HG02642 (cell line): ENCODE results near the gene CCDC50.

Experiments
- ATAC-seq: cut with Tn5 transposase; IDR thresholded peaks from one replicate; pipeline ENCODE4 v1.9.1; 2021; ENCODE audit warnings: mild to moderate bottlenecking; ENCODE audit not compliant: unreplicated experiment, poor library complexity

The CCDC50 gene, protein sequence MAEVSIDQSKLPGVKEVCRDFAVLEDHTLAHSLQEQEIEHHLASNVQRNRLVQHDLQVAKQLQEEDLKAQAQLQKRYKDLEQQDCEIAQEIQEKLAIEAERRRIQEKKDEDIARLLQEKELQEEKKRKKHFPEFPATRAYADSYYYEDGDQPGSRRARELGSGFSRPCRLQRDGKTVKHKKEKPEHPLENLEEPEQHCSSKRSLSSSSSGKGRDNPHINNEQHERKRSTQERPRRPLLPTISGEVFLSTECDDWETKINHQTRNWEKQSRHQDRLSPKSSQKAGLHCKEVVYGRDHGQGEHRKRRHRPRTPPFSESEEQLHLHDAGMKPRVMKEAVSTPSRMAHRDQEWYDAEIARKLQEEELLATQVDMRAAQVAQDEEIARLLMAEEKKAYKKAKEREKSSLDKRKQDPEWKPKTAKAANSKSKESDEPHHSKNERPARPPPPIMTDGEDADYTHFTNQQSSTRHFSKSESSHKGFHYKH

DNA sequence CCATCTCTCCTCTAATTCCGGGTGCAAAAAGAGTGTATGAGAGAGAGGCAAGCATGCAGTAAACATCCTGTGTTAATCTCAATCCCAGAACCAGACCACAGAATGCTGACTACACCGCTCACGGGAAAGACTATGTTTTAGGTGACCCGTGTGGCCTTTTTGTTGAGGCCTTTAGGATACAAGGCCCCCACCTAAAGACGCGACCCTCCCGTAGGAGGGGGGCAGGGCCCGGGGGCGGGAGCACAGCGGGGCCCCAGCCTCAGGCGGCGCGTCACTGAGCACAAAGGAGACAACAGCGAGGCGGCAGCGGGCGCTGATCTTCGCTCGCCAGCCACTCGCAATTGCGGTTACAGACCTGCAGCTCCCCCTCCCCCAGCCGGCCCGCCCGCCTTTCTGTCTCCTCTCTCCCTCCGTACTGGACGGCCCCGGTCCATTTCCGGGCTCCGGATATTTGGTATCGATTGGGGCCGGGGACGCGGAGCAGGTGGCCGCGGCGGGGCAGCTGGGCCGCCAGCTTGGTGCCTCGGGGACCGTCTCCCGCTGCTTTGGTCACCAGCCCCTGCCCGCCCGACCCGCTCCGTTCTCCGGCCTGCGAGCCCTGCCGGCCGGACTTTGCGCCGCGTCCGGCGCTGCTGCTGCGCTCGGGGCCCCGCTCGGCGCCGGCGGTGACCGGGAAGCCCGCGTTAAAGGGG, at the start of gene CCDC50:
TSS of gene CCDC50 (plus strand) at position 433 of the 692 bp plus-strand sequence. CDS start 281 bp downstream, outside the sequence.
- ATAC-seq = peak; percentile 88

DNA sequence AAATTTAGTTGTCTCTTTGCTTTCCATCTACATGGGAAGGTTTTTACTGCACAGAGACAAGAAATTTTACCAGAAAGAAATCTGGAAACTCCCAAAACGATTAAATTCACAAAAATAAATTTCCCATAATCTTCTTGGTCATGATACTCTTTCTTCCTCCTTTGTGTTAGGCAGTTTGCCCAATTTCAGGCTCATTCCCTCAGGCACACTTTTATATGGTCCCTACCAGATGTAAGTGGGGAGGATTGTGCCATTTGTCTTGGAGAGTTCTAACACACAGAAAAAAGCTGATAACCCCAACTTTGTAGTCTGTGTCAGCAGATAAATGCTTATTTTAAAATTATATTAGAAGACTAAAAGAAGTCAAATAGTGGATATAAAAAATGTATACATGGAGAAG, 49.1 kb upstream of the CCDC50 start:
- no peak for ATAC-seq

DNA sequence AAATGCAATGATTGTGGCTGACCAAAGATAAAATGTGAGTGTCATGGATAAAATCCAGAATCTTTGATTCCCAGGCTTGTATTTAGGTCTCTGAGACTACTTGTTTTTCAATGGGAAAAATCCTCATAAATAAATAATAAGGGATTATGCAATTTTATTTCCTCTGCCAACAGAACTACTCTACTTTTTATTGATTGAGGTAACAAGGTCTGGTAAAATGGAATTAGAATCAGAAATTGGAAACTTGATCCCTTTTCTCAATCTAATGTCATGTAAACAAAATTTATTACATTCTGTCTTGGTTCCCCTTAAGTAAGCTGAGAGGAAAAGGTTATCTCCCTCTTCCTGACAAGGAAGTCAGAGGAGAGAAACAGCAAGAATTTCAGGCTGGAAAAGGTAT, 48.3 kb upstream of the CCDC50 start:
- ATAC-seq = no peak

DNA sequence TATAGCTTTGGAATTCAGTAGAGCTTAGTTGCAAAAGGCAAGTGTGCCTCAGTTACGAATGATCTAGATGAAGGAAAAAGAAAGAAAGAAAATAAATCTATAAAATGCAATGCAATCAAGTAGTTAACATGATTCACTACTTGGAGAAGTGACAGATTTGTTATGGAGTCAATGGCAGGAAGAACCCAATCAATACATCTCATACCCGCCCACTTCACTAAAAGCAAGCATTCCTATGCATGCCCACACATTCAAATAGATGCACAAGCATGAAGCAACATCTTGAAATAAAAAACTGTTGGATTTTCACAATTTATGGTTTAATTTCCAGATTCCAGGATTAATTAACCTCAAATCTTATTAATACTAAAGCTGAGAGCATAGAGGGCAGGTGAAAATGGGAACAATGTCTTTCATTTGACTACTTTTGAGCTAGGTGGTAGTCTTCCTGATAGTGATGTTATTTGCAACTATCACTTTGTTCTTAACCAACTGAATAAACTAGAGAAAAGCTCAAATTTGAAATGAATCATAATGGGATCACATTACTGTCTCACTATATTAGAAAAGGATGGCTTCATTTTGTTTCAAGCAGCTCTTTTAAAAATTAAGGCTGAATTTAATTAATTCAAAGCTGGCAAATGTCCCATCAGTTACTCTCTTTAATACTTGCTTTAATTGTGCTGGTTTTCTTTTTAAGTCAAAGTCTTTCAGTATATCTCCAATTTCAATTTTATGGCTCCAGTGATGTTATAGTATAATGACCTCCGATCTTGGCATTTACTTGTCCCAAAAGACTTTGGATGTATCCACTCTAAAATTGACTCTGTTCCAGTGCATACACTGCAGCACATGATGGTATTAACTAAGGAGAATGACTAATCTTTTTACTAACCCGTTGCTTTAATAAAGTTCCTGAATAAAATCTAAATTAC, 46.7 kb upstream of the CCDC50 start:
- no peak for ATAC-seq

DNA sequence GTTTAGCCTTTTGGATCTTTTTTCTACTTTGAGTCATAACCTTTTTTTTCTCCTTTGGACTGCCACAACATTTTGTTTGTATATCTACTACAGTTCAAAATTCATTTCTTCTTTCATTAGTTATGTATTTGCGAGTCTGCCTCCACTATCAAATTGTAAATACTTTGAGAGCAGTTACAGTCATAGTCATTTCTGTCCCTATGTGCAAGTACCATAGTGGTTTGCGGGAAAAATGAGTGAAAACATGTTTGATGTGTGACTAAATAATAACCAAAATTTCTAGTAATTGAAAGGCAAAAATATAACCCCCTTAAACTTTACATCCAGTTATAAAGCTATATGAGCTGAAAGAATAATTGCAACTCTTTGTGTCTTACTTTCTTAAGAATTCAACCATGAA, 45.8 kb upstream of the CCDC50 start:
- ATAC-seq = no peak

DNA sequence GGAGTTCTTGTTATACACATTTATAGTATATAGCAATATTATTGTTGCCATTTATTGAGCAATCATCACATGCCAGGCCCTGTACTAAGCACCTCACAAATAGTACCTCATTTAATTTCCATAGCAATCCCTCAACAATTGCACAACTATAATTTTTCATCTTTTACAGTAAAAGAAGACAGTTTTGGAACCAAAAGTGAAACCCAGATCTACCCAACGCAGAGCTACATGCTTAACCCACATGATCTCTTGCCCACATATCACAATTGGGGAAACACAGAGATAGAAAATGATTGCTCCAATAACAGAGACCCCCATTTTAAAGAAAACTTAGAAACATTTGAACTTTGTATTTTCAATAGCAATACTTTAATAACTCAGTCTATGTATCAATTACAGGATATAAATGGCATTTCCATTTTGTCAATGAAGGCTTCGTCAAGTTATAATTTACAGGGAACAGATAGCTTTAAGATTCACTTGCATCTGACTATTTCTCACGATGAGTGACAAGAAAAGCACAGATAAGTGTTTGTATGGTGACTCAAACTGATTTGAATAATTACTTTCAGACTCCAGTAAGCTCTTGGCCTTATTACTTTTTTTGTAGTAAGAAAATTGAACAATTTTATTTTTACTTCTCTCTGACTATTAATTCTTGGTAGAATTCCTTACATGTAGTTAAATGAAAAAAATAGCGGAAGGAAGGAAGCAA, 38.7 kb upstream of the CCDC50 start:
- ATAC-seq = peak; percentile 88

DNA sequence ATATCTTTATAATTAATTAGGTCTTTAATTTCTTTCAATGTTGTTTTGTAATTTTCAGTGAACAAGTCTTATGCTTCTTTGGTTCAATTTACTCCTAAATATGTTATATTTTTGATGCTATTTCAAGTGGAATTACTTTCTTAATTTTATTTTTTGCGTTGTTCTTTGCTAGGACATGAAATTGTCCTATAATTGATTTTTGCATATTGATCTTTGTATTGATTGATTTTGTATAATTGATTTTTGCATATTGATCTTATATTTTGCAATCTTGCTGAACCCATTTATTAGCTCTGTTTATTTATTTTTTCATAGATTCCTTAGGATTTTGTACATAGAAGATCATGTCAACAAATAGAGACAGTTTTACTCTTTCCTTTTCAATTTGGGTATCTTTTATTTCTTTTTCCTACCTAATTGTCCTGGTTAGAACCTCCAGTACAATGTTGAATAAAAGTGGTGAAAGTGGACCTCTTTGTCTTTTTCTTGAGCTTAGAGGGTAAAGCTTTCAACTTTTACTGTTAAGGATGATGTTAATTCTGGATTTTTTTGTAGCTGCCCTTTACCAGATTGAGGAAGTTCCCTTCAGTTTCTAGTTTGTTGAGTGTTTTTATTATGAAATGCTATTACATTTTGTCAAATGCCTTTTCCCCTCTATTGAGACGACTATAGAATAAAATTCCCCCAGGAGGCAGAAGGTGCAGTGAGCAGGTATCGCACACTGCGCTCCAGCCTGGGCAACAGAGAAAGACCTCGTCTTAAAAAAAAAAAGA, 36.8 kb upstream of the CCDC50 start:
- no peak for ATAC-seq

DNA sequence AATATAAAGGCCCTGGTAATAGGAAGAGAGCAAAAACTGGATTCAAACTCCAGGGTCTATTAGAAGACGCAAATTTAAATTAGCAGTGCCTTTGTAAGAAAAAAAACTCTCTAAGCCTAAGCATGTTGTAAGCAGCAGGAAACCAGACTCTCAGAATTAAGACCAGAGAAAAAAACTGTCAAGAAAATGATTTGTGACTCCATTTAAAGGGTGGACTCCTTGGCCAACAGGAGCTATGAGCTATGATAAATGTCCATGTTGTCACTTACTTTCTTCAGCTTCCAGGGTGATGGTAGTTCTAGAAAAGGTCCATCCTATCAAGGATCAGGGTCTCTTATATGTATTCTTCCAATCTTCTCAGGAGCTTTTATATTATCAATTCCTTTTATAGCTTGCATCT, 34.9 kb upstream of the CCDC50 start:
- no peak for ATAC-seq

DNA sequence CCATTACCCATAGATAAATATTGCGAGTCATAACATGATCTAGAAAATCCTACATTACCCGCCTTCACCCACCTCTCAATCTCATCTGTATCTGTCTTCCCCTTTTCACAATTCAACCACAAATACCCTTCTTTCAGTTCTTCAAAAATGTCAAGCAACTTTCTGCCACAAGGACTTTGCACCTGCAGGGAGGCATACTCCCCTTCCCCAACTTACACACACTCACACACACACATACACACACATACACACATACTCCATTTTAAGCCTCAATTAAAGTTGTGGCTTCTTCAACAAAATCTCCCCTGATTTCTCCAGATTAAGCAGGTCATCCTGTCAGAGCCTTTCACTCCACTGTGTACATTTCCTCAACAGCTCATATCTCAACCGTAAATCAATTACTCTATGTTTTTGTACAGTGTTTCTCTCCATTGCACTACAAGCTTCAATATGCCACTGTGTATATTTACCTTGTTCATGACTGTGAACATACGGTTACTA, 33.1 kb upstream of the CCDC50 start:
- ATAC-seq = peak; percentile 85

DNA sequence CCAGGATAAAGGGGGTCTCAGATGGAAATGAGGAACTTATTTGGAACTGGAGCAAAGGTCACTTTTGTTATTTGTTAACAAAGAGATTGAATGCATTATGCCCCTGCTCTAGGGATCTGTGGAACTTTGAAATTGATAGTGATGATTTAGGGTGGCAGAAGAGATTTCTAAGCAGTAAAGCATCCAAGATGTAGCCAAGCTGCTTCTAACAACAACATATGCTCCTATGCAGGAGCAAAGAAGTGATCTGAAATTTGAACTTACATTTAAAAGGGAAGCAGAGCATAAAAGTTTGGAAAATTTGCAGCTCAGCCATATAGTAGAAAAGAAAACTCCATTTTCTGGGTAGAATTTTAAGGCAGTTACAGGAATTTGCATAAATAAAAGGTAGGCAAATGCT, 30.3 kb upstream of the CCDC50 start:
- ATAC-seq = no peak

DNA sequence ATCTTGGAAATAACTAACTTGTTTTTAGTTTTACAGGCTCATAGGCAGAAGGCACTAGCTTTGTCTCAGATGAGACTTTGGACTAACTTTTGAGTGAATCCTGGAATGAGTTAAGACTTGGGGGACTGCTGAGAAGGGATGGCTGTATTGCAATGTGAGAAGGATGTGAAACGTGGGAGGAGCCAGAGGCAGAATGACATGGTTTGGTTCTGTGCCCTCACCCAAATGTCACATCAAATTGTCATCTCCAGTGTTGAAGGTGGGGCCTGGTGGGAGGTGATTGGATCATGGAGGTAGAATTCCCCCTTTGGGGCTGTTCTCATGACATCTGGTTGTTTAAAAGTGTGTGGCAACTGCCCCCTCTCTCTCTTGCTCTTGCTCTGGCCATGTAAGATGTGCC, 28.8 kb upstream of the CCDC50 start:
- ATAC-seq = peak; percentile 37

DNA sequence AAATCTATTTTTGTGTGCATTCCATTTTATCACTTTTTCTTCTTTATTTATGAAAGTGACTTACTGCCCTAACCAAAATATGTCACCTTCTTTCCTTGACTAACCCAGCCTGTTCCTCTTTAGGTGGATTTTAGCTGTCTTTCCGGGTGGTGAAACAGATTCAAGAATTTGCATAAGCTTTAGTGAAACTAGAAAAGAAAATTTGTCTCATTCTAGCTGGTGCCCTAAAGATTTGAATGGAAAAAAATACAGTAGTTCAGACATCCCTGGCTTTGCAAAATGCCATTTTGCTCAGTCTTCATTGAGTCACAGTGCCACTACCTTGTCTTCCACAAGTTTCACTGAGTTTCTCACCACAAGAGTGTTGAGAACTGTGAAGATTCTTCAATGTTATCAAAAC, 28.2 kb upstream of the CCDC50 start:
- peak; percentile 75 for ATAC-seq

DNA sequence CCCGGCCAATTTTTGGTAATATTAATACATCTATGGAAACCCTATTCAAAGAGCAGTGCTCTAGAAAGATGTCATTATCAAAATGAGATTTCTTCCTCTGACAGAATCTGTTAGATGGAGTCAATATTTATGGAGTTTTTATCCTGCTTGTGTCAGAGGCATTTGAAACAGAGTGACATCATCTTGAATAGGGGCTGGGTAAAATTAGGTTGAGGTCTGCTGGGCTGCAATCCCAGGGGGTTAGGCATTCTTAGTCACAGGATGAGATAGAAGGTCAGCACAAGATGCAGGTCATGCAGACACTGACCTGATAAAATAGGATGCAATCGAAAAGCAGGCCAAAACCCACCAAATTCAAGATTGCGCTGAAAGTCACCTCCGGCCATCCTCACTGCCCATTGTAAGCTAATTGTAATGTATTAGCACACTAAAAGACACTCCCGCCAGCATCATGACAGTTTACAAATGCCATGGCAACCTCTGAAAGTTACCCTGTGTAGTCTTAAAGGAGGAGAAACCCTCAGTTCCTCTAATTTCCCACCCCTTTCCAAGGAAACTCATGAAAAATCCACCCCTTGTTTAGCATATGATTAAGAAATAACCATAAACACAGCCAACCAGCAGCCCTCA, 27.3 kb upstream of the CCDC50 start:
- ATAC-seq = no peak

DNA sequence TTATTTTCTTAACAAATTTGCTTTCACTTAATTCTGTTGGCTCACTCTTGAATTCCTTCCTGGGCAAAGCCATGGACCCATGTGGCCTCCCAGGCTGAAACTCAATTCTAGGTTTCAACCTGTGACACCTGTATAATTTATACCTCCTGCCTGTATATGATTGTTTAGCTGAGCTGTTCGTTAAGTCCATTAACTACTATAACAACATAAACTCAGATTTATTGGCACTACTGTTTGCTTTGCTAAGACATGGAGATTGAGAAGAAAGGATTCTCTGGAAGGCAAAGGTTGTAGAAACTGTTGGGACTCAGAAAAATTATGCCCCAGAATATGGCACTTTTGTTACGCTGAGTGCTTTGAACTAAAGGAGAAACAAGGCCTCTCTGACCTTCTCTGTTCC, 26.7 kb upstream of the CCDC50 start:
- no peak for ATAC-seq

DNA sequence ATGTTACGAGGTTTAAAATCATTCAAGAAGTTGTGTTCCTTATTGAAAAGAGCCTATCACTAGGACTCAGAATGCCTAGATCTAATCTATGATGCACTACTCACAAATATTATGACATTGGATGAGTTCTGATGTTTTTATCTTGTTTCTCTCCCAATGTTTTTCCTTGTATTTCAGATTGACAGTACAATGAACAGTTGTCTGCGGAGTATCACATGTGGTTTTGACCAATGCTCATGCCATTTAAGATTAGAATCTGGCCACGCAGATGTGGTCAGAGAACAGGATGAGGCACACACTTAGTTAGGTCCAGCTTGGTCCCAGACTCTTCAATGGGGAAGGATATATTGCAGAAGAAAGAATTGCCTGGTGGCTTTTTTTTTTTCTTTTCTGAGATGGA, 25.6 kb upstream of the CCDC50 start:
- no peak for ATAC-seq

DNA sequence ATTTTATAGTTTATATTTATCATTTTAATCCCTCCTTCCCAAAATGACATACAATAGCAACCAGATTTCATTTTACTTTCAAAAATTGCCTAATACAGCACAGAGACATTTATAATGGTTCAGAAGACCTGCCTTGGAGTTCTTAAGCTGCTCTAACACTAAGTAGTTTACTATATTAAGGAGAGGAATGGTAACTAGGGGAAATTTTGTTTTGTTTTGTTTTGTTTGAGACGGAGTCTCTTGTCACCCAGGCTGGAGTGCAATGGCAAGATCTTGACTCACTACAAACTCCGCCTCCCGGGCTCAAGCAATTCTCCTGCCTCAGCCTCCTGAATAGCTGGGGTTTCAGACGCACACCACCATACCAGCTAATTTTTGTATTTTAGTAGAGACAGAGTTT, 22.8 kb upstream of the CCDC50 start:
- no peak for ATAC-seq

DNA sequence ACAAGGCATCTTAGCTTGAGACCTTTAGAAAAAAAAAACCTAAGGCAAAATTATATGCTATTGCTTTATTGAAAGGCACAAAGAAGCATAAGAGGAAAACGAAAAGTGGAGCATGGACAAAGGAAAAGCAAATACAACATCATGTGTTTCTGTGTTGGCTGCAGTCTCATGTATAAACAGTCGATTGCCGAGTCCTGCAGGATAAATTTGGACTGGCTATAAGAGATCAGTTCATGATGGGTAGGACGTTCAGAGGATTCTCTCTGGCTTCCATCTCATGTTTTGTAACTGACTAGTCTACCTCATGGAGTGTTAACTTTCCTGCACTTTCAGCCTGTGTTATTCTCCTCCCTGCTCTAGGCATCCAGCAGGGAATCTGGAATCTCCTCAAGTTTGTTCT, 21.9 kb upstream of the CCDC50 start:
- ATAC-seq = no peak

DNA sequence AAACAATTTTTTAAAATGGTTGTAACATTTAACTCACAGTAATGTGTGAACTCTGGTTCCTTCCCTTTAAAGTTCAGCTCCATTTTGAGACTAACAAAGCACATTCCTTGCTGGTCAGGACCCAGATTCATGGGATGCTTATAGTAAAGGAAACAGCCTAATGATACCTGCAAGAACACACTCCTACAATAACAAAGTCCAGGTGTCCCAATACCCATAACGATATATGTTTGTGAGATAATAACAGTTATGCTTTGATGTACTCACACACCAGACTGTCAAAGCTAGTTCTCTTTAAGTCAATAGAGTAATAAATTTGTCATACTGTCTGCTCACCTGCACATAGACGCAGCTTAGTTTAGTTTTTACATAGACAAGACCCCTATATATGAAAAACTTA, 15.9 kb upstream of the CCDC50 start:
- ATAC-seq = no peak
